ENCODE measurements around the gene GNL2. TPM values are rescaled to one million over a fixed set of nuclear protein-coding genes. Genes with fewer than 3 reads are reported as not detected.

GNL2 gene
- total and polyA plus RNA-seq, 2 donors = 56.6 to 73.8 TPM

- H3K27me3 ChIP-seq (ENCODE audit: control insufficient read depth in 2 of 2, insufficient read depth in 1 of 2, low read length in 1 of 2) = peaks cover 57 to 89% of the 10 kb centered on the region in 2 donors
- no peaks in the 10 kb centered on the region for H3K4me1 ChIP-seq (ENCODE audit: control insufficient read depth in 2 of 2, insufficient read depth in 2 of 2, low read length in 2 of 2)
- no peak overlapping the region for H3K27ac ChIP-seq (ENCODE audit: low read depth in 1 of 2, low read length in 1 of 2)
- no peaks in the 10 kb centered on the region for H3K36me3 ChIP-seq (ENCODE audit: control insufficient read depth in 2 of 2, insufficient read depth in 2 of 2, low read length in 1 of 2)
- no peak for DNase-seq (ENCODE audit: low read depth in 6 of 9, low spot score in 9 of 9)
- no peak overlapping the region for H3K4me3 ChIP-seq (ENCODE audit: low read length in 2 of 2)
- WGBS = 9% methylated on average over 31 of the region's 31 CpGs
- H3K9me3 ChIP-seq (ENCODE audit: control insufficient read depth in 2 of 2, insufficient read depth in 1 of 2, low read length in 1 of 2) = no peaks in the 10 kb centered on the region
These were observed 37.6 kb upstream of the GNL2 start for GRCh38 chr1:37633040-37633937.

- no peak for DNase-seq (ENCODE audit: low read depth in 6 of 9, low spot score in 9 of 9)
- WGBS = 63% methylated on average over 5 of the region's 5 CpGs
- H3K9me3 ChIP-seq (ENCODE audit: control insufficient read depth in 2 of 2, insufficient read depth in 1 of 2, low read length in 1 of 2) = no peaks in the 10 kb centered on the region
- peaks cover 51 to 90% of the 10 kb centered on the region in 2 donors for H3K27me3 ChIP-seq (ENCODE audit: control insufficient read depth in 2 of 2, insufficient read depth in 1 of 2, low read length in 1 of 2)
- H3K27ac ChIP-seq (ENCODE audit: low read depth in 1 of 2, low read length in 1 of 2) = no peak overlapping the region
- no peaks in the 10 kb centered on the region for H3K4me1 ChIP-seq (ENCODE audit: control insufficient read depth in 2 of 2, insufficient read depth in 2 of 2, low read length in 2 of 2)
- no peaks in the 10 kb centered on the region for H3K36me3 ChIP-seq (ENCODE audit: control insufficient read depth in 2 of 2, insufficient read depth in 2 of 2, low read length in 1 of 2)
- no peak overlapping the region for H3K4me3 ChIP-seq (ENCODE audit: low read length in 2 of 2)
These were observed 35.3 kb upstream of the GNL2 start for GRCh38 chr1:37631036-37631435.

GRCh38 chr1:37630426-37631028 is 34.8 kb upstream of the GNL2 start:
- Histone ChIP-seq H3K4me1 (ENCODE audit: control insufficient read depth in 2 of 2, insufficient read depth in 2 of 2, low read length in 2 of 2) (no peaks in the 10 kb centered on the region), H3K4me3 (ENCODE audit: low read length in 2 of 2) (no peak overlapping the region), H3K27ac (ENCODE audit: low read depth in 1 of 2, low read length in 1 of 2) (no peak overlapping the region), H3K27me3 (ENCODE audit: control insufficient read depth in 2 of 2, insufficient read depth in 1 of 2, low read length in 1 of 2) (peaks cover 46 to 87% of the 10 kb centered on the region in 2 donors), H3K9me3 (ENCODE audit: control insufficient read depth in 2 of 2, insufficient read depth in 1 of 2, low read length in 1 of 2) (no peaks in the 10 kb centered on the region), H3K36me3 (ENCODE audit: control insufficient read depth in 2 of 2, insufficient read depth in 2 of 2, low read length in 1 of 2) (no peaks in the 10 kb centered on the region)
- 38% methylated on average over 15 of the region's 15 CpGs for WGBS
- DNase-seq (ENCODE audit: low read depth in 6 of 9, low spot score in 9 of 9) = no peak

GRCh38 chr1:37629726-37630425 is 34.1 kb upstream of the GNL2 start:
- Histone ChIP-seq H3K27ac (ENCODE audit: low read depth in 1 of 2, low read length in 1 of 2) (no peak overlapping the region), H3K9me3 (ENCODE audit: control insufficient read depth in 2 of 2, insufficient read depth in 1 of 2, low read length in 1 of 2) (no peaks in the 10 kb centered on the region), H3K4me1 (ENCODE audit: control insufficient read depth in 2 of 2, insufficient read depth in 2 of 2, low read length in 2 of 2) (no peaks in the 10 kb centered on the region), H3K36me3 (ENCODE audit: control insufficient read depth in 2 of 2, insufficient read depth in 2 of 2, low read length in 1 of 2) (no peaks in the 10 kb centered on the region), H3K27me3 (ENCODE audit: control insufficient read depth in 2 of 2, insufficient read depth in 1 of 2, low read length in 1 of 2) (peaks cover 39 to 81% of the 10 kb centered on the region in 2 donors), H3K4me3 (ENCODE audit: low read length in 2 of 2) (no peak overlapping the region)
- 61% methylated on average over 7 of the region's 7 CpGs for WGBS
- no peak for DNase-seq (ENCODE audit: low read depth in 6 of 9, low spot score in 9 of 9)

DNA sequence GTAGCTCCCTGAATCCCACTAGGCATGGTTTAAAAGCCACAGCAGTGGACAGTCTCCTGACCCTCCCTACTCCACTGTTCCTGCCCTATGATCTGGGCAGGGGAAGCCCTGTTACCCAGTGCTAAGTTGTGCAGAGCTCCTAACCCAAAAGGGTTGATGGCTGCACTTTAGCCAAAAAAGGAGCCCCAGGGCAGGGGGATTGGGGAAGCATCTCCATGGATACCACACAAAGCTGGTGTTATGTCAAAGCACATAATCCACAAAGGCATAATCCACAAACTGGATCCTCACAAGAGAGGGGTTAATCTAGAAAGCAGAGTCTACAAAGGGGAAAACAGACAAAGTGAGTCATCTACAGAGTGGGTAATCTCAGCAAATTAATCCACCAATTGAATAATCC is 33.3 kb upstream of the GNL2 start:
- Histone ChIP-seq H3K9me3 (ENCODE audit: control insufficient read depth in 2 of 2, insufficient read depth in 1 of 2, low read length in 1 of 2) (no peaks in the 10 kb centered on the region), H3K27ac (ENCODE audit: low read depth in 1 of 2, low read length in 1 of 2) (no peak overlapping the region), H3K4me3 (ENCODE audit: low read length in 2 of 2) (no peak overlapping the region), H3K36me3 (ENCODE audit: control insufficient read depth in 2 of 2, insufficient read depth in 2 of 2, low read length in 1 of 2) (no peaks in the 10 kb centered on the region), H3K4me1 (ENCODE audit: control insufficient read depth in 2 of 2, insufficient read depth in 2 of 2, low read length in 2 of 2) (no peaks in the 10 kb centered on the region), H3K27me3 (ENCODE audit: control insufficient read depth in 2 of 2, insufficient read depth in 1 of 2, low read length in 1 of 2) (peaks cover 32 to 78% of the 10 kb centered on the region in 2 donors)
- DNase-seq (ENCODE audit: low read depth in 6 of 9, low spot score in 9 of 9) = no peak

- Histone ChIP-seq H3K4me1 (ENCODE audit: control insufficient read depth in 2 of 2, insufficient read depth in 2 of 2, low read length in 2 of 2) (no peaks in the 10 kb centered on the region), H3K36me3 (ENCODE audit: control insufficient read depth in 2 of 2, insufficient read depth in 2 of 2, low read length in 1 of 2) (no peaks in the 10 kb centered on the region), H3K4me3 (ENCODE audit: low read length in 2 of 2) (no peak overlapping the region), H3K27ac (ENCODE audit: low read depth in 1 of 2, low read length in 1 of 2) (no peak overlapping the region), H3K27me3 (ENCODE audit: control insufficient read depth in 2 of 2, insufficient read depth in 1 of 2, low read length in 1 of 2) (peaks cover 23 to 72% of the 10 kb centered on the region in 2 donors), H3K9me3 (ENCODE audit: control insufficient read depth in 2 of 2, insufficient read depth in 1 of 2, low read length in 1 of 2) (no peaks in the 10 kb centered on the region)
- DNase-seq (ENCODE audit: low read depth in 6 of 9, low spot score in 9 of 9) = no peak
- 86% methylated on average over 8 of the region's 8 CpGs for WGBS
These were observed 32.4 kb upstream of the GNL2 start for GRCh38 chr1:37628026-37628556.

- H3K27ac ChIP-seq (ENCODE audit: low read depth in 1 of 2, low read length in 1 of 2) = no peak overlapping the region
- H3K4me1 ChIP-seq (ENCODE audit: control insufficient read depth in 2 of 2, insufficient read depth in 2 of 2, low read length in 2 of 2) = no peaks in the 10 kb centered on the region
- no peak overlapping the region for H3K4me3 ChIP-seq (ENCODE audit: low read length in 2 of 2)
- no peaks in the 10 kb centered on the region for H3K36me3 ChIP-seq (ENCODE audit: control insufficient read depth in 2 of 2, insufficient read depth in 2 of 2, low read length in 1 of 2)
- no peaks in the 10 kb centered on the region for H3K9me3 ChIP-seq (ENCODE audit: control insufficient read depth in 2 of 2, insufficient read depth in 1 of 2, low read length in 1 of 2)
- H3K27me3 ChIP-seq (ENCODE audit: control insufficient read depth in 2 of 2, insufficient read depth in 1 of 2, low read length in 1 of 2) = peaks cover 0 to 35% of the 10 kb centered on the region in 2 donors
- 41% methylated on average over 6 of the region's 6 CpGs for WGBS
- DNase-seq (ENCODE audit: low read depth in 6 of 9, low spot score in 9 of 9) = no peak
These were observed 26.4 kb upstream of the GNL2 start for GRCh38 chr1:37622131-37622530.

- H3K4me3 ChIP-seq (ENCODE audit: low read length in 2 of 2) = no peak overlapping the region
- no peak overlapping the region for H3K27ac ChIP-seq (ENCODE audit: low read depth in 1 of 2, low read length in 1 of 2)
- peaks cover 0 to 32% of the 10 kb centered on the region in 2 donors for H3K27me3 ChIP-seq (ENCODE audit: control insufficient read depth in 2 of 2, insufficient read depth in 1 of 2, low read length in 1 of 2)
- H3K9me3 ChIP-seq (ENCODE audit: control insufficient read depth in 2 of 2, insufficient read depth in 1 of 2, low read length in 1 of 2) = no peaks in the 10 kb centered on the region
- no peak for DNase-seq (ENCODE audit: low read depth in 6 of 9, low spot score in 9 of 9)
- H3K36me3 ChIP-seq (ENCODE audit: control insufficient read depth in 2 of 2, insufficient read depth in 2 of 2, low read length in 1 of 2) = no peaks in the 10 kb centered on the region
- no peaks in the 10 kb centered on the region for H3K4me1 ChIP-seq (ENCODE audit: control insufficient read depth in 2 of 2, insufficient read depth in 2 of 2, low read length in 2 of 2)
- 79% methylated on average over 10 of the region's 10 CpGs for WGBS
These were observed 25.7 kb upstream of the GNL2 start for GRCh38 chr1:37621326-37621870.
